NOMO-1 treated with dmso at 0.1 percent for 144 hours (cell line): ENCODE data around the gene MYH9.
A peak's percentile ranks its signal among the peaks of the same experiment; 100 is the strongest.

Experiments
- DNase-seq: peaks from one replicate; lab custom pipeline; 2025; ENCODE audit not compliant: unreplicated experiment; lab: John Stamatoyannopoulos, UW

Gene MYH9

GRCh38 chr22:36386900-36387708 lies 663 bp downstream of the MYH9 start:
- DNase-seq: peak; percentile 57

- peak; percentile 40 for DNase-seq
Observed at GRCh38 chr22:36386351-36386899, 1.3 kb downstream of the MYH9 start.

- no peak for DNase-seq
Observed at GRCh38 chr22:36385491-36386350, 2.0 kb downstream of the MYH9 start.

- peak; percentile 35 for DNase-seq
Observed at GRCh38 chr22:36384766-36385481, 2.8 kb downstream of the MYH9 start.

DNA sequence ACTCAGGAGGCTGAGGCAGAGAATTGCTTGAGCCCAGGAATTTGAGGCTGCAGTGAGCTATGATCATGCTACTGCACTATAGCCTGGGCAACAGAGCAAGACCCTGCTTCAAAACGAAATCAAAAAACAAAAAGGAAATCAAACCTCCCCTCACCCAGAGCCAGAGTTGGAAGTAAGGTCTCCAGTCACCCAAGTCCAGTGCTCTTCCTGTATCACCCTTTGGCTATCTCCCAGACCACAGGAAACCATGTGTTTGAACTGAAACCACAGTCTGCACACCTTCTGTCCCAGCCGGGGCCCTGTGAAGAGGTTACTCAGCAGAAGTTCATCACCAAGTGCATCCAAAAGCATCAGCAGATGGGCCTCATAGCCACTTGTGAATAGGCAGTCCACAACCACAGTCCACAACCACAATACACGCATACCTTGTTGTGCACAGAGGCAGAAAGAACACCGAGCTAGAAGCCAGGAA lies 4.6 kb downstream of the MYH9 start:
- no peak for DNase-seq

DNA sequence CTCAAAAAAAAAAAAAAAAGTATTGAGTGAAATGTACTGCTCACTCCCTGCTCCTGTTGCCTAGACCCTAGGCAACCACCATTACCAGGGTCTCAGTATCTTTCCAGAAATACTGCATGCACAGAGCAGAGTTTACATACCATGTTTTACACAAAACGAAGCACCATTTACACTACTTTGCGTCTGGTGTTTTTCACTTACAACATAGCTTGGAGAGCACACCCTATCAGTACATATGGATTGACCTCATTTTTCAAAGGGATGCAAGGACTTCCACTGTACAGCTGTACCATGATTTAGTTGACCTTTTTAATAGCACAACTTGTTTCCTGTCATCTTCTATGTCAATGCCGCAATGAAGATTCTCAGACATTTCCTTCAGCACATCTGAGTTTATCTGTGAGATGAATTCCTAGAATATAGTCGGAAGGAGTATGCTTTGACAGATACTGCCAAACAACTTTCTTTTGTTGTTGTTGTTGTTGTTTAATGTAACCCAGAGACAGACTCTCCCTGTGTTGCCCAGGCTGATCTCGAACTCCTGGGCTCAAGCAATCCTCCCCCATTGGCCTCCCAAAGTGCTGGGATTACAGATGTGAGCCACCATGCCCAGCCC lies 6.1 kb downstream of the MYH9 start:
- DNase-seq: no peak

DNA sequence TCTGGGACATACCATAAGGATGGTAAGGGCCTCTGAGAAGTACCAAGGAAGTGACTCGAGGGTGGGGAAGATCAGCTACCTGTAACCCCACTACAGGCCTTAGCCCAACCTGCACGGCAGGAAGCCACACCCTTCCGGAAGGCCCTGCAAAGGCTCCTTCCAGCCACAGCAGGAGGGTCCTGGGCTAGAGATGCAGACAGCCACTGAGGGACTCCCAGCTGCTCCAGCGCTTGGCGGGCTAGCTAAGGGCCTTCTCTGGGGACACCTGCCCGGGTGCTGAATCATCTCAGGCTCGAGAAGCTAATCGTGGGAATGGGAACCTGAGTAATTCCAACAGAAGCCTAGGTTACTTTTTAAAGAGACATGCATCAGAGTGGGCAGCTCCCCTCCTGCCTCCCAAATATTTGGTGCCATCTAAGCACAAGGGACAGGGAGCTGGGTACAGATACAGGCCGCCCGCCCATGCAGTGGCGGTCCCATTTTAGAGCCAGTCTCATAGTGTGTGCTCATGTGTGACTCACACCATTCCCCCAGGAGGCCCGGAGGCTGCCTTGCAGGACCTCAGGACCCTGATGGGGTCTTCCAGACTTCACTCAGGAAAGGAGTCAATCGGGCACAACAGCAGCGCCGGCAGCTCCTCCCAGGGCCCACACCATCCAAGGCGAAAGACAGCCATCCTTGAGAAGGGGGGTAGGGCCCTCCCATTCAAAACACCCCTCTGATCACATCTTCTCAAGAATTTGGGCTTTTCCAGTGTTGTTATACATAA lies 8.0 kb downstream of the MYH9 start:
- no peak for DNase-seq

GRCh38 chr22:36378869-36379217 lies 8.9 kb downstream of the MYH9 start:
- no peak for DNase-seq

DNA sequence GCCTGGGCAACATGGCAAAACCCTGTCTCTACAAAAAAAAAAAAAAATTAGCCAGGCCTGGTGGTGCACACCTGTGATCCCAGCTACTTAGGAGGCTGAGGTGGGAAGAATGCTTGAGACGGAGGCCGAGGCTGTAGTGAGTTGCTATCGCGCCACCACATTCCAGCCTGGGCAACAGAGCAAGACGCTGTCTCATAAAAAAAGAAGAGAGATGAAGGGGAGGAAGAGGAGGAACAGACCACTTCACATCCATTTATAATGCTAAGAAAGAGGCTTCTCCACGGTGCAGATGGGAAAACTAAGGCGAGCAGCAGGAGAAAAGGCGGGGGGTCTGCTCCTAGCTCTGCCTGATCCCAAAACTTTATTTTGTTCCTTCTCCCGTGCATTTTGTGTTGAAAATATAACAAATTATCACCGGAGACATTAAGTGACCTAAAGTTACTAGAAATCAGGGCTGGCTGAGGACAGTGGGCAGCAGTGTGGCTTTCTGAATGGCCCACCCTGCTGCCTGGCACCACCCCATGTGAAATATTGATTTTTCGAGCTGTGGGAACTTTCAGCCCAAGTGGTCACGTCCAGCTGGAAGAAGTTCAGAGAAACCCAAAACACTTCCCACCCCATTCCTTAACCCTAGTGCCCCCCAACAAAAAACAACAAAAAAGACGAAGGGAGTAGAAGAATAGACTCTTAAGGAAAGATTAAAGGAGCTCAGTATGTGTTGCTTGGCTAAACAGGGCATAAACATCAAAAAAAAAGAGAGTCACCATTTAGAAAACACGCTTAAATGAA lies 9.5 kb downstream of the MYH9 start:
- DNase-seq: no peak

- DNase-seq: no peak
Observed at GRCh38 chr22:36377022-36377631, 10.6 kb downstream of the MYH9 start.

GRCh38 chr22:36376265-36376664 lies 11.5 kb downstream of the MYH9 start:
- DNase-seq: no peak

DNA sequence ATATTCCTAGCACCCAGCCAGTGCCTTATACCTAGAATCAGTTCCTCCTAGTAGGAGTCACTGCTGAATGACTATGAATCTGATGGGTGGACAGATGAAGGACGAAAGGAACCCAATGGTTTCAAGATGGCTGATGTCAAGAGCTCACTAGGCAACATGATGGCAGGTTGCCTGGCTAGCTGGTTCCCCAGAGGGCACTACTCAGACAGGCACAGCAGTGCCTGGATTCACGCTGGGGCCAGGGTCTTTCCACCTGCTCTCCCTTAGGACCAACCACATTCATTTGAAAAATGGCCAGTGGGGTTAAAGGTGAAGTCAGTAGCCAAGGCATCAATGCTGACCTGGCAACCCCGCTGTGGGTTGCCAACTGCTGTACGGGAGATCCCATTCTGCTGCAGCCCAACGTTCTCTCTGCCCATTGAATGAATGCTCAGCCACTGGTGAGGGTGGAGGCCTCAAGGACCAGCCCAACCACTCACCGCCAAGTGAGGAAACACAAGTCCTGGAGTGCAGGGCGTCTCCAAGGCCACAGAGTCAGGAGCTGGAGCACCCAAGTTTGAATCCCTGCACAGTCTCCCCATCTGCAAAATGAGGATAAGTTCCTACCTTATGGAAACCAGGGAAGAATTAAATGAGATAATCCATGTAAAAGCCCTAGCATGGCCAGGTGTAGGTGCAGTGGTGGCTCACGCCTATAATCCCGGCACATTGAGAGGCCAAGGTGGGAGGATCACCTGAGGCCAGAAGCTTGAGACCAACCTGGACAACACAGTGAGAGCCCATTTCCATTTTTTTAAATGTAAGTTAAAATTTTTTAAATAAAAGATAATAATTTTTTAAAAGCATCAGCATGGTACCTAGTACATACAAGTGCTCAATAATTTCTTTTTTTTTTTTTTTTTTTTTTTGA lies 12.4 kb downstream of the MYH9 start:
- no peak for DNase-seq

GRCh38 chr22:36374603-36375024 lies 13.2 kb downstream of the MYH9 start:
- no peak for DNase-seq

- peak; percentile 51 for DNase-seq
Observed at GRCh38 chr22:36373258-36373579, 14.5 kb downstream of the MYH9 start.

- DNase-seq: no peak
Observed at GRCh38 chr22:36371920-36372319, 15.8 kb downstream of the MYH9 start.

DNA sequence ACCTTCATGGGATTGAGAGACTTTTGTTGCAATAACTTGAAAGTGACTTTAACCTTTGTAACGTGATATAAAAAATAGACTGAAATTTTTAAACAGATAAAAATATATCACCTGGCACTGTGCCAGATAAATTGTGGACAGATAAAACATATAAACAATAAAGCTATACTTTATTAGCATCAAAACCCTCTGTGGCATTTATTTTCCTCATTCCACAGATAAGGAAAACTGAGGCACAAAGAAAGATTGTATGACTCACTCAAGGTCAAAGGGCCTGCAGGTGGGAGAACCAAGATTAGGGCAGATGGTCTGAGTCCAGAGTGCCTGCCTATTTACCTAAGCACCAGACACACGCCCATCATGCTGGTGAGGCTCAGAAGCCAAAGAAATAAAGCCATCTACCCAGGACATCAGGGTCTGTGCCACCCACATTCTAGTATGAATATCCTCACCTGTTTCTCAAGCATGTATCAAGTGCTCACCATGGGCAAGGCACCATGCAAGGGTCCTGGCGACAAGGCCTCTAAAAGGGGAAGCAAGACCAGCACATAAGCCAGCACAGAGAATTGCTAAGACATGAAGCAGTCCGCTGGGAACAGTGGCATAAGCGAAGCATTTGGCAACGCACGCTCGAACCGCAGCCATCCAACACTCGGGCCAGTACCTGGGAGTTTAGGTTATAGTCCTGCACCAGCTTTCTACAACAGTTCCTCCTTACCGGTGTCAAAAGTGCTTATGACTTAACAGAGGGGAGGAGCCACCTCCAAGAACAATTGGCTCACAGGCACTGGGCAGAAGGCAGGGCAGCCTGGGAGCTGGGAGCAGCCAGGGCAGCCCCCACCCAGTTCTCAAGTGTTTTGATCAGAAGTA lies 17.6 kb downstream of the MYH9 start:
- DNase-seq: peak; percentile 34
